GM19328 (cell line): ENCODE data around the gene SMIM36.
"Not testable (repeated sequence)": the region's sequence is repeated elsewhere in the genome, so short reads cannot be mapped to it uniquely, and the experiment has no call there.

ENCODE experiments used
- ATAC-seq: cut with Tn5 transposase; IDR thresholded peaks from one replicate; pipeline ENCODE4 v1.9.1; 2021; ENCODE audit warnings: mild to moderate bottlenecking, moderate library complexity; ENCODE audit not compliant: unreplicated experiment

SMIM36 gene

GRCh38 chr17:55456307-55457240 is 54.7 kb downstream of the SMIM36 start:
- ATAC-seq: no peak

DNA sequence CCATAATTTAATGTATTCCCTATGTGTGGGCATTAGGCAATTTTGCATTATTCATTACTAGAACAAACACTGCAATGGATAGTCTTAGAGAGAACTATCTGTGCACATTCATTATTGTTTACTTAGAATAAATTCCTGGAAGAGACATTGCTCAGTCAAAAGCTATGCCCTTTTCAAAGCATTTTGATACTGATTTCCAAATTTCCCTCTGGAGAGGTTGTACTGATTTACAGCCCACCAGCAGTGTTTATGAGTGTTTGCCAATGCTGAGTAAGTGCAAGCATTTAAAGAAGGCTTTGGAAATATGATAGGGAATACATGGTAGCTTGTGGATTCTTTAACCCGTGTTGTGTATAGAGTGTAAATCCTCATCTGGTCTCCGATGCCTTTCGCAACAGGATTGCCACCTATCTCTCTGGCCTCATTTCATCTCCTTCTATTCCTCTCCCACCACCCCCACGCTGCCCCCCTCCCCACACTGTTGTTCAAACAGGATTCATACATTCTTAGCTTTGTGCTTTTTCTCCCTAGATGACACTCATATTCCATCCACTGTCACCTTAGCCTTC is 56.3 kb downstream of the SMIM36 start:
- no peak for ATAC-seq

- no peak for ATAC-seq
These were observed 57.3 kb downstream of the SMIM36 start for GRCh38 chr17:55453839-55454557.

DNA sequence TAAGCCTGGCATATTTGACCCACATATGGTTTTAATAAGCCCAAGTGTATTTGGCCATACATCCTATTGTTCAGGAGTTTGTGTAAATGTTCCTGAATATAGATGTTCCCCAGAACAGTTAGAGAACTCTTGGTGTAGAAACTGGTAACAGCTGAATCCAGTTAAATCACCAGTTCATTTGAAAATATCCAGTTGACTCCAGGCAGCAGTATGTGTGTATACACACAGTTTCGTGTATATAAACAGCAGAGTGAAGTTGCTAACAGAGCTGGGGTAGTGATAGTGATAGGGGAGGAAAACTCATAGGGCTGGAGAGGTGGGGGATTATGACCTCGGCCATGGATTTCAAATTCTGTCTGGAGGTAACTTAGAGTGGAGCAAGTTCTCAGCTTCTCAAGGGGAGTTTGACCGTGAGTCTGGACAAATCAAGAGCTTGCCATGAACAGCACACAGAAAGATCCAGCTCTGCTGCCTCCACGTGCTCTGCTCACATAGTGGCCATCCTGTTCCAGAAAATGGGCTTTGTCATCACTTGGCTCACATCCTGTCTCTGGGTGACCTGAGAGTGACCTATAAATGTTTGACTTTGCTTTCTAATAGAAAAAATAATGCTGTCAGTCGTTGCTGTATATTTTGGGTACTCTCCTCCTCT is 59.0 kb downstream of the SMIM36 start:
- ATAC-seq: no peak

GRCh38 chr17:55451758-55452138 is 59.5 kb downstream of the SMIM36 start:
- ATAC-seq: no peak

GRCh38 chr17:55451203-55451641 is 60.0 kb downstream of the SMIM36 start:
- no peak for ATAC-seq

GRCh38 chr17:55450232-55450825 is 60.9 kb downstream of the SMIM36 start:
- no peak for ATAC-seq

DNA sequence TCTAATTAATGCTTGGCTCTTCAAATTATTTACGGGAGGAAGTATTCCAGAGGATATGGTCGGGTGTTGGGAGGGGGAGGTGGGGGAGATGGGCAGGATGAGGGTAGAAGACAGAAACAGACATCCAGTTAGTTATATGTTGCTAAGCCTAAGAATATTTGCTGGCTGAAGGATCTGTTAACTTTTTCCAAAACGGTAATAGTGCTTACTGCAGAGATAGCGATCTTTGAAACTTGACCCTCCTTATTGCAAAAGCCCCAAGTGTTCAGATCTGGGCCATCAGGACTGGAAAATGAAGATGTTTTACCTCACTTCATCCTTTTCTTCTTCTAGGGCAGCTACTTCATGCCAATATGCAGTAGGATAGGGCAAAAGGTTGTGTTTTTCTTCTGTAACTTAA is 62.6 kb downstream of the SMIM36 start:
- no peak for ATAC-seq

GRCh38 chr17:55446581-55447205 is 64.6 kb downstream of the SMIM36 start:
- no peak for ATAC-seq

DNA sequence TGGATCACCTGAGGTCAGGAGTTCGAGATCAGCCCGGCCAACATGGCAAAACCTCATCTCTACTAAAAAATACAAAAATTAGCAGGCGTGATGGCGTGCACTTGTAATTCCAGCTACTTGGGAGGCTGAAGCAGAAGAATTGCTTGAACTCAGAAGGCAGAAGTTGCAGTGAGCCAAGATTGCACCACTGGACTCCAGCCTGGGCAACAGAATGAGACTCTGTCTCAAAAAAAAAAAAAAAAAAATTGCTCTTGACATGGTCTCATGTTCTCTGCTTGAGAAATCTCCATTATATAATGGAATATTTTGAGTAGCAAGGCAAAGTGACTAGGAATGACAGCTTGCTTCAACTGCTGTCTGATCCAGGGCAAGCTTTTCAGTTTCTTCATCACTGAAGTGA is 65.2 kb downstream of the SMIM36 start:
- not testable (repeated sequence) for ATAC-seq

GRCh38 chr17:55444471-55445441 is 66.5 kb downstream of the SMIM36 start:
- peak; percentile 63 for ATAC-seq

GRCh38 chr17:55443904-55444303 is 67.3 kb downstream of the SMIM36 start:
- no peak for ATAC-seq

GRCh38 chr17:55442953-55443683 is 68.1 kb downstream of the SMIM36 start:
- no peak for ATAC-seq

DNA sequence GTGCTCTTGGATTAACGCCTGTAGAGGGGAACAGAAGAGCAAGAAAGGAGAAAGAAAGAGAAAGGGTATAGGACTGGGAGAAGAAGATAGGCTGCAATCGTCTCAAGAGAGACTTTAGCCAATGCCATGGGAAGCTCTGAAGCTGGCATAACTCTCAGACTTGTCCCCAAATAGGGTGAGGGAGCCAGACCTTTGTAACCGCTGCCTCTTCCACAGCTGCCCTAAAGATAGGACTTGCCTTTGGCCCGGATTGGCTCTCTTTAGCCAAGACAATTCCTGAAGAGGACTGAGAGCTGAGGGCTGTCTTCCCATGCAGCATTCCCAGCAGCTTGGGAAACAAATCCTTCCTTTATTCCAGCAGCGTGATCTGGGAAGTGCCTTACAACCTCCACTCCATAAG is 68.8 kb downstream of the SMIM36 start:
- no peak for ATAC-seq

DNA sequence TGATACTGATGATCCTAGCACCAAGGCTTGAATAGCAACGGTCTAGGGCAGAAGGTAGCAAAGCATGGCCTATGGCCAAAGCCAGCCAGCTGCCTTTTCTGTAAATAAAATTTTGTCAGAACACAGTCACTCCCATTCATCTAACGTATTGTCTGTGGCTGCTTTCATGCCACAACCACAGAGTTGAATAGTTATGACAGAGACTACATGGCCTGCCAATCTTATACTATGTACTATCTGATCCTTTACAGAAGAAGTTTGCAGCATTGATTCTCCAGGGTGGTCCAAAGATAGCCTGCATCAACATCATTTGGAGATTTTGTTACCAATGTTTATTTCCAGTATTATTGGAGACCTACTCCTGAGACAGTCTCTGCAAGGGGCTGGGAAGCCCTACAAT is 69.7 kb downstream of the SMIM36 start:
- no peak for ATAC-seq

DNA sequence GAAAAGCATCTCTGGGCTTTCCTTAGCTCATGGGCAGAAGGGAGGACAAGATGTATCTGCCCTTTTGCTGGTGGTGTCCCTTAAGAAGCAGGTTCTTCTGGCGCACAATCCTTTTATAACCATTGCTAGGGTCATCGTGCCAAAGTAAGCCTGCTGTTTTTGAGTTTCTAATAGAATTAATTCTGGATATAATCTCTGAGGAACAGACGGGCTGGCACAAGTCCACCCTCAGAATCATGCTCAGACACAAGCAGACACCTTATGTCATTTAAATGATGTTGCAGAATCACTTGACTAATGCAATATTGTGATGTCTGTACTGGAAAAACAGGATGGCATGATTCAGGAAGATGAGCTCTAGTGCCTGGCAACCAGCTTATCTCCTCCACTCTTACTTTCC is 70.9 kb downstream of the SMIM36 start:
- ATAC-seq: no peak

DNA sequence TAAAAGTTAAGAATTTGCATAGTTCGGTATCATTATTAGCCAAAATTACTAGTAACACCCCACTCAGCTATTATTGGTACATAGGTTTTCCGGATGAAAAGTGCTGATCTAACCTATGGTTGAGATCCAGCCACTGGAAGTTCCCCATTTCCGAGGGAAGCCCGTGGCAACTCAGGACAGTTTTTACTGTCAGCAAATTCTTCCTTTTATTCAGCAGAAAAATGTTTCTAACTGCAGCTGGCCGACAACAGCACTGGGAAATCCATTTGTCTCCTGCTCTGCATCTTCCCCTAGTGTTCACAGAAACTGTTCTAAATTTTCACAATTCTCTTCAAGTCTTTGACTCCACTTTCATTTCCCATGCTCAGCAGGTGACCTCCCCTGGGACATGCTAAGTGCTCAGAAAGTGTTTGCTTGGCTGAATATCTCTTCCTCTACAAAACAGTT is 74.1 kb downstream of the SMIM36 start:
- ATAC-seq: peak; percentile 66
